ENCODE results near the gene GARIN6.

DNA sequence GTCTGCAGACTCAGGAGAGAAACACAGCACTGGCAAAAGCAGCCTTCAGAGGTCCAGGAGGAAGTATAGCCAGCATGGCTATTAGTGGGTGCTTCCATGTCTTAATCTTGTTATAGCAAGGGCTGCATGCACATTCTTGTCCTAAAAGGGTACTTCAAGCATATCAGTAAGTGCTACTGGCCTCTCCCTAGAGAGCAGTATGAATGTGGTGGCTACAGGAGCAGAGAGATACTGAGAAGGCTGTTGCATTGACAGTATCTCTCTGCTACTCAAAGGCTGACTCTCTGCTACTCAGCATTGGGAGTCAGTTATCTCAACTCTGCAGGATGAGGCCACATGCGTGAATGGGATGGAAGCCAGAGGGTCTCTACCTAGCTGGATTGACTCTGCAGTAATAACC, 2.0 kb downstream of the GARIN6 start:
- TF ChIP-seq ZNF121 (CRISPR knock-in tag; IDR thresholded peaks at IDR 0.05) (no peak), FOXK1 (CRISPR knock-in tag; IDR thresholded peaks at IDR 0.05) (no peak), ZNF671 (CRISPR knock-in tag; IDR thresholded peaks at IDR 0.05) (no peak), NFE2L1 (CRISPR knock-in tag; IDR thresholded peaks at IDR 0.05) (no peak), TCF7 (CRISPR knock-in tag; IDR thresholded peaks at IDR 0.05; ENCODE audit: low read depth) (no peak), RORB (CRISPR knock-in tag; IDR thresholded peaks at IDR 0.05) (no peak), ESRRA (CRISPR knock-in tag; IDR thresholded peaks at IDR 0.05; ENCODE audit: borderline replicate concordance) (no peak)
- TF ChIP-seq, protein P1, sequence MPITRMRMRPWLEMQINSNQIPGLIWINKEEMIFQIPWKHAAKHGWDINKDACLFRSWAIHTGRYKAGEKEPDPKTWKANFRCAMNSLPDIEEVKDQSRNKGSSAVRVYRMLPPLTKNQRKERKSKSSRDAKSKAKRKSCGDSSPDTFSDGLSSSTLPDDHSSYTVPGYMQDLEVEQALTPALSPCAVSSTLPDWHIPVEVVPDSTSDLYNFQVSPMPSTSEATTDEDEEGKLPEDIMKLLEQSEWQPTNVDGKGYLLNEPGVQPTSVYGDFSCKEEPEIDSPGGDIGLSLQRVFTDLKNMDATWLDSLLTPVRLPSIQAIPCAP (CRISPR knock-in tag; IDR thresholded peaks at IDR 0.05) = no peak
- TF ChIP-seq, protein P2, sequence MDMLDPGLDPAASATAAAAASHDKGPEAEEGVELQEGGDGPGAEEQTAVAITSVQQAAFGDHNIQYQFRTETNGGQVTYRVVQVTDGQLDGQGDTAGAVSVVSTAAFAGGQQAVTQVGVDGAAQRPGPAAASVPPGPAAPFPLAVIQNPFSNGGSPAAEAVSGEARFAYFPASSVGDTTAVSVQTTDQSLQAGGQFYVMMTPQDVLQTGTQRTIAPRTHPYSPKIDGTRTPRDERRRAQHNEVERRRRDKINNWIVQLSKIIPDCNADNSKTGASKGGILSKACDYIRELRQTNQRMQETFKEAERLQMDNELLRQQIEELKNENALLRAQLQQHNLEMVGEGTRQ (CRISPR knock-in tag; IDR thresholded peaks at IDR 0.05) = no peak
- TF ChIP-seq, protein P3, sequence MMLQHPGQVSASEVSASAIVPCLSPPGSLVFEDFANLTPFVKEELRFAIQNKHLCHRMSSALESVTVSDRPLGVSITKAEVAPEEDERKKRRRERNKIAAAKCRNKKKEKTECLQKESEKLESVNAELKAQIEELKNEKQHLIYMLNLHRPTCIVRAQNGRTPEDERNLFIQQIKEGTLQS (CRISPR knock-in tag; conservative IDR thresholded peaks at IDR 0.05) = no peak
- TF ChIP-seq, protein P4, sequence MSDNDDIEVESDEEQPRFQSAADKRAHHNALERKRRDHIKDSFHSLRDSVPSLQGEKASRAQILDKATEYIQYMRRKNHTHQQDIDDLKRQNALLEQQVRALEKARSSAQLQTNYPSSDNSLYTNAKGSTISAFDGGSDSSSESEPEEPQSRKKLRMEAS (CRISPR knock-in tag; IDR thresholded peaks at IDR 0.05) = no peak
- TF ChIP-seq, protein P5, sequence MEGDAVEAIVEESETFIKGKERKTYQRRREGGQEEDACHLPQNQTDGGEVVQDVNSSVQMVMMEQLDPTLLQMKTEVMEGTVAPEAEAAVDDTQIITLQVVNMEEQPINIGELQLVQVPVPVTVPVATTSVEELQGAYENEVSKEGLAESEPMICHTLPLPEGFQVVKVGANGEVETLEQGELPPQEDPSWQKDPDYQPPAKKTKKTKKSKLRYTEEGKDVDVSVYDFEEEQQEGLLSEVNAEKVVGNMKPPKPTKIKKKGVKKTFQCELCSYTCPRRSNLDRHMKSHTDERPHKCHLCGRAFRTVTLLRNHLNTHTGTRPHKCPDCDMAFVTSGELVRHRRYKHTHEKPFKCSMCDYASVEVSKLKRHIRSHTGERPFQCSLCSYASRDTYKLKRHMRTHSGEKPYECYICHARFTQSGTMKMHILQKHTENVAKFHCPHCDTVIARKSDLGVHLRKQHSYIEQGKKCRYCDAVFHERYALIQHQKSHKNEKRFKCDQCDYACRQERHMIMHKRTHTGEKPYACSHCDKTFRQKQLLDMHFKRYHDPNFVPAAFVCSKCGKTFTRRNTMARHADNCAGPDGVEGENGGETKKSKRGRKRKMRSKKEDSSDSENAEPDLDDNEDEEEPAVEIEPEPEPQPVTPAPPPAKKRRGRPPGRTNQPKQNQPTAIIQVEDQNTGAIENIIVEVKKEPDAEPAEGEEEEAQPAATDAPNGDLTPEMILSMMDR (IDR thresholded peaks at IDR 0.05) = no peak
- TF ChIP-seq, protein P6, sequence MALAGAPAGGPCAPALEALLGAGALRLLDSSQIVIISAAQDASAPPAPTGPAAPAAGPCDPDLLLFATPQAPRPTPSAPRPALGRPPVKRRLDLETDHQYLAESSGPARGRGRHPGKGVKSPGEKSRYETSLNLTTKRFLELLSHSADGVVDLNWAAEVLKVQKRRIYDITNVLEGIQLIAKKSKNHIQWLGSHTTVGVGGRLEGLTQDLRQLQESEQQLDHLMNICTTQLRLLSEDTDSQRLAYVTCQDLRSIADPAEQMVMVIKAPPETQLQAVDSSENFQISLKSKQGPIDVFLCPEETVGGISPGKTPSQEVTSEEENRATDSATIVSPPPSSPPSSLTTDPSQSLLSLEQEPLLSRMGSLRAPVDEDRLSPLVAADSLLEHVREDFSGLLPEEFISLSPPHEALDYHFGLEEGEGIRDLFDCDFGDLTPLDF (CRISPR knock-in tag; IDR thresholded peaks at IDR 0.05) = no peak
